Islet precursor cell (in vitro differentiated cells): ENCODE data around the gene CRHR2.
"Not testable (repeated sequence)": the region's sequence is repeated elsewhere in the genome, so short reads cannot be mapped to it uniquely, and the experiment has no call there.

Experiments used
- DNase-seq: peaks from one replicate; pipeline ENCODE4 v3.0.0-alpha.2; 2018

The CRHR2 gene

GRCh38 chr7:30652132-30652531 lies 30.1 kb downstream of the CRHR2 start:
- DNase-seq, result no peak

GRCh38 chr7:30650421-30650808 lies 31.8 kb downstream of the CRHR2 start:
- DNase-seq, result no peak

GRCh38 chr7:30649717-30650420 lies 32.4 kb downstream of the CRHR2 start:
- no peak for DNase-seq

GRCh38 chr7:30648744-30649540 lies 33.3 kb downstream of the CRHR2 start:
- no peak for DNase-seq

DNA sequence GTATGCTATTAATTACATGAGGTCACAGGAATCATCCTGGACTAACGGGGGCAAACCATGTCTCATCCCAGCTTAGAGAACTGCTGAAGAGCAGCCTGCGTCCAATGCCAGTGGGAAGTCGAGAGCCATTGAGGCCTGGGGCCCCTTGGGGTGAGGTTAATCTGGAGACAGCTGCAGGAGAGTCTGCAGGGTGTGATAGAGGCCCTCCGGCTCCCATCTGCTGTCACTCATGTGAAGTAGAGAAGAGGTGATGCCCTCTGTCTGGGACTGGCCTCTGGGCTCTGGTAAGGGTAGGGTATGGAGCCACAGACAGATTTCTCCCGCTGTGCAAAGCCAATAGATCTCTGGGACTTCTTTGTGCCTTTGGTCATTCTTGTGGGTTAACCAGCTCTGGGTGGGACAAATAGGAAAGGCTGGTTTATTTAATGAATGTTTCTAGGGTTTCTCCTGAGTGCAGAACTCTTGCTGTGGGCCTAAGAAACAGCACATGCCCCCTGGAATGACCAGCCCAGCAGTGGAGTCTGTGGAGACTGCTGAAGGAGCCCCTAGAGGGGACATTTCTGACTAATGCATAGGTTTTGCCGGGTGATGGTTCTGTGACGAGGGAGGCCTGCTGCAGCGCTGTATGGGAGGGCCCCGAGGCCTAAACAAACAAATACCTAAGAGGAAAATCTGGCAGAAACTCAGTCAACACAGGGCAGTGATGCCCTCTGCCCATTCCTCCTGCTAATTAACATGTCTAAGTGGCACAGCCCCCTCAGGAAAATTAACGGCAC lies 34.5 kb downstream of the CRHR2 start:
- peak; percentile 52 for DNase-seq

GRCh38 chr7:30646154-30646553 lies 36.1 kb downstream of the CRHR2 start:
- no peak for DNase-seq

GRCh38 chr7:30645661-30646060 lies 36.6 kb downstream of the CRHR2 start:
- no peak for DNase-seq

DNA sequence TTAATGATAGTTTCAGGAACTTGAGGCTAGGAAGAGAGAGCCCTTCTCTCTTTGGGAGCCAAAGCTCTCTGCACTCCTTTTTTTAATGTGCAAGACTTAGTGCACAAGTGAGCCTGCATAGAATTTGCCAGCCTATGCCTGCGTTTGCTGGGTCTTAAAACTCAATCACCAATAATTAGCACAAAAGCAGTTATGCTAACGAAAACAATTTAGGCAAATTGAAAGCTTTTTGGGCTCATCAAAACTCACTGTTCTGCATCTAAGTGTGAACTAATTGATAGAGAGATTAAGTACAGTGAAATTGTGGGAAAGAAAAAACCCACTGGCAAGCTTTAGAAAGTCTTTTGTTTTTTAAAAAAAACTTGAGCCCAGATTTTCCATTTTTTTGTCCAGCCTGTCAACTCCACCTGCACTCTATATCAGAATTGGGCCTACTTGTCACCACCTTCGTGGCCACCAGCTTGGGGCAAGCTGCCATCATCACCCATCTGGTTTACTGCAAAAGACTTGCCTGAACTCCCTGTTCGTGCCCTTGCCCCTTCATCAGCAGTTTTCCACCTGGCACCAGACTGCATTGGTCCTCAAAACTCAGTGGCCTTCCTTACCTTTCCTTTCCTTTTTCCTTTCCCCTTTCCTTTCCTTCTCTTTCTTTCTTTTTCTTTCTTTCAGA lies 37.8 kb downstream of the CRHR2 start:
- no peak for DNase-seq

GRCh38 chr7:30642789-30643188 lies 39.5 kb downstream of the CRHR2 start:
- DNase-seq, result no peak

DNA sequence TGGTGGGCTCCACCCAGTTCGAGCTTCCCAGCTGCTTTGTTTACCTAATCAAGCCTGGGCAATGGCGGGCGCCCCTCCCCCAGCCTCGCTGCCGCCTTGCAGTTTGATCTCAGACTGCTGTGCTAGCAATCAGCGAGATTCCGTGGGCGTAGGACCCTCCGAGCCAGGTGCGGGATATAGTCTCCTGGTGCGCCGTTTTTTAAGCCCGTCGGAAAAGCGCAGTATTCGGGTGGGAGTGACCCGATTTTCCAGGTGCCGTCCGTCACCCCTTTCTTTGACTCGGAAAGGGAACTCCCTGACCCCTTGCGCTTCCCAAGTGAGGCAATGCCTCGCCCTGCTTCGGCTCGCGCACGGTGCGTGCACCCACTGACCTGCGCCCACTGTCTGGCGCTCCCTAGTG lies 39.9 kb downstream of the CRHR2 start:
- DNase-seq, result not testable (repeated sequence)

DNA sequence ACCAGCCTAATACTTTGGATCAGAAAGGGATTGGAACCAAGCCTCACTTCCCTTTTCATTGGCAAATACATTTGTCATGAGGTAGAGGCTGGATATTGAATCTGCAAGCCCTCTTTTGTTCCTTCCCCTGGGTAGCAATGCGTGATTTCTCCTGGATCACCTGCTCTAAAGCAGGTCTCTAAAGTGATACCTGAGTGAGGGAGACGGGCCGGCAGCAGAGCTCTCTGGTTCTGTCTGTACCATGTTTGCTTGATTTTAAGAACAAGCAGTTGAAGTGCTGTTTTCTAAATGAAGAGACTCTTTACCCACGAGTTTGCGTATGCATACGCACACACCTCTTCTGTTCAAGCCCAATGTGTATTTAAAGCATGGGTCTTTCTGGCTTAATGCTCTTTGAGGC lies 46.5 kb downstream of the CRHR2 start:
- DNase-seq, result no peak

- no peak for DNase-seq
Observed at GRCh38 chr7:30634634-30635201, 47.5 kb downstream of the CRHR2 start.

GRCh38 chr7:30634193-30634626 lies 48.0 kb downstream of the CRHR2 start:
- no peak for DNase-seq

DNA sequence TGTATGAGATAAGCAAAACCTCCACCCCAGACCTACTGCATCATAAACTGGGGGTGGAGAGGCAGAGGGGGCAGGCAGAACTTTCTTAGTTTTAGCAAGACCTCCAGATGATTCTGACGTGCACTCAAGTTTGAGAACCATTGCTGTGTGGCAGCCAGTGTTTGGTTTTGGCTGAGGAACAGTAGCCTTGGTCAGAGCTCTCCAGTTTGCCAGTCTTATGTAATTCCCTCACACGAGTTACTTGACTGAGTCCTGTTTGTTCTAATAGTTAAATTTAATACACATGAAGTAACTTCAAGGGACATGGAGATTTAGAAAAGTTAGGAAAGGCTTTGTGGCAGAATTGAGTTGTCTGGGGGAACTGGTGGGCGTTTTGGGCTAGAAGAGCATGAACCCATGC lies 49.0 kb downstream of the CRHR2 start:
- no peak for DNase-seq

GRCh38 chr7:30630986-30631385 lies 51.3 kb downstream of the CRHR2 start:
- DNase-seq, result no peak

- DNase-seq, result no peak
Observed at GRCh38 chr7:30627026-30627425, 55.2 kb downstream of the CRHR2 start.

- no peak for DNase-seq
Observed at GRCh38 chr7:30625283-30625682, 57.0 kb downstream of the CRHR2 start.

GRCh38 chr7:30618961-30619360 lies 63.3 kb downstream of the CRHR2 start:
- no peak for DNase-seq

DNA sequence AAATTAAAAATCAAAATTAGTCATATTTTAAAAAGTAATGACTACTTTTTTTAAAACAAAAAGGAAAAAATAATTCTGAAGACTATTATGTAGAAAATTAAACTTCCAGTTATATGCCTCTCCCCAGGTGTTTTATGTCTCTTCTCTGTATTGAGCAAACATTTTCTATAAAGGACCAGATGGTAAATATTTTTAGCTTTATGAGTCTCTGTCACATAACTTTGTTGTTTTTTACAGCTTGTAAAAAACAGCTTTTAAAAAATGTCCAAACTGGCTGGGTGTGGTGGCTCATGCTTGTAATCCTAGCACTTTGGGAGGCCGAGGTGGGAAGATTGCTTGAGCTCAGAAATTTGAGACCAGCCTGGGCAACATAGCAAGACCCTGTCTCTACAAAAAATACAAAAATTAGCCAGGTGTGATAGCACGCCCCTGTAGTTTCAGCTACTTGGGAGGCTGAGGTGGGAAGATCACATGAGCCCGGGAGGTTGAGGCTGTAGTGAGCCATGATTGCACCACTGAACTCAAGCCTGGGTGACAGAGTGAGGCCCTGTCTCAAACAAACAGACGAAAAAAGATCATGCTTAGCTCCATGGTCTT lies 64.1 kb downstream of the CRHR2 start:
- no peak for DNase-seq

DNA sequence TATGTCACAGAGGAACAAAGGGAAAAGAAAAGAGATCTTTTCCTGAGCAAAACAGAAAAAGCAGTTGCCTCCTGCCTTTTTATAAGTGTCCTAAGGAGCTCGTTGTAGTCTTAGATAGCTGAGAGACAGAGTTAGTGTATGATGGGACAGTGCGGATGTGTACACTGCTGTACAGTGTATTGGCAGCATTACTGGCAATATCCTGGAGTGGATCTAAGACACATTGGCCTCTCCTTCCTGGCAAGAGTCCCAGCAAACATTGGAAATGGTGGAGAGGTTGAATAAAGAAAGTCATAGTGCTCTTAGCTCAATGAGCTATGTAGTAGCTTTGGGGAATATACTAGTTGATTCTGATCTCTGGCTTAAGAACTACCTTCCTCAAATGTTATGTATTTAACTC lies 64.9 kb downstream of the CRHR2 start:
- DNase-seq, result no peak

GRCh38 chr7:30616318-30616717 lies 65.9 kb downstream of the CRHR2 start:
- DNase-seq, result no peak
